Measurements from ENCODE around the gene GPR149. TPM values are rescaled to one million over a fixed set of nuclear protein-coding genes. Genes with fewer than 3 reads are reported as not detected.

Gene GPR149
- total RNA-seq, 5 donors from 2014 or later (not counting 1 experiment from before 2014, with no cell fraction given), result not detected

GRCh38 chr3:154428286-154429206 lies 1.4 kb downstream of the GPR149 start:
- Histone ChIP-seq H3K36me3 (ENCODE audit: control insufficient read depth in 2 of 2, extremely low read depth in 1 of 2, insufficient read depth in 1 of 2, low read length in 1 of 2) (no peaks in the 10 kb centered on the region), H3K4me1 (ENCODE audit: control insufficient read depth in 1 of 2, extremely low read depth in 1 of 2, insufficient read depth in 2 of 2, low read length in 2 of 2) (no peaks in the 10 kb centered on the region), H3K27me3 (replicated peaks in 1 of 2; ENCODE audit: control insufficient read depth in 2 of 2, extremely low read depth in 1 of 2, insufficient read depth in 2 of 2, low read length in 1 of 2) (peaks cover 11 to 20% of the 10 kb centered on the region in 2 experiments), H3K4me3 (ENCODE audit: control insufficient read depth in 1 of 2, extremely low read depth in 1 of 2, low read length in 1 of 2) (no peak overlapping the region), H3K9me3 (no peaks in the 10 kb centered on the region), H3K27ac (ENCODE audit: low read length) (no peak overlapping the region)
- H3K9me3 Mint-ChIP-seq, result no peaks in the 10 kb centered on the region
- ChIA-PET CTCF (no interaction called here), POLR2A (no interaction called here)
- peaks cover 0 to 4% (median 0%) of the 10 kb centered on the region in 3 donors for H3K4me1 Mint-ChIP-seq
- H3K4me3 Mint-ChIP-seq, result no peak overlapping the region
- H3K36me3 Mint-ChIP-seq, result no peaks in the 10 kb centered on the region
- ATAC-seq (replicated peaks in 1 of 4), result no peak
- peaks cover 34 to 45% of the 10 kb centered on the region in 2 donors for H3K27me3 Mint-ChIP-seq
- no peak for DNase-seq
- H3K27ac Mint-ChIP-seq, result no peak overlapping the region
- 11% methylated on average over 55 of the region's 59 CpGs for WGBS (ENCODE audit: insufficient coverage)

DNA sequence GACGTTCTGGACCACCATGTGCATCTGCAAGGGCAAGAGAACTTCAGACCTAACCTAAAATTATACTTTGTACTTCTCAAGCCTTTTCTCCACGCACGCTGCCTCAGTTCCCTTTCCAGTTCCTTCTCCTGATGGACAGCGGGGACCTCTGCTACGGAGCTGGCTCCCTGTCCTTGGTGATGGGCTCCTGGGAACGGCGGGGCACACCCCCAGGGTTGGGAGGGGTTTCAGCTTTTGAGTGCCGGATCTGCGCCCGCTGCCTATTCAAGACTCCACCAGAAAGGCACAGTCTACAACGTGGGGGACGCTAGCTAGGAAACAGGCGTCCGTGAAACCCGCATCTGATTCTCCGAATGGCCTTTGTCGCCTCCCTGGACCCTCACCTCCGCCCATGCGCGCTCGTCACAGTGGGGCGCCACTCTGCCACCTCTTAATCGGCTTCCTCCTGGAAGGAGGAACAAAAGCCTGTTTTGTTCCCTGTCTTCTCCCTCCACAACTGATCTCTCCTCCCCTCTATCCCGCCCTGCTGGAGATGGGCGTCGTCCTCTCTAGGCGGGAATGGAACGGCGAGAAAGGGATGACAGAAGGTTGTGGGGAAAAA lies 2.2 kb downstream of the GPR149 start:
- DNase-seq (no peak), ATAC-seq (replicated peaks in 1 of 4) (no peak)
- Histone ChIP-seq H3K36me3 (ENCODE audit: control insufficient read depth in 2 of 2, extremely low read depth in 1 of 2, insufficient read depth in 1 of 2, low read length in 1 of 2) (no peaks in the 10 kb centered on the region), H3K9me3 (no peaks in the 10 kb centered on the region), H3K4me1 (ENCODE audit: control insufficient read depth in 1 of 2, extremely low read depth in 1 of 2, insufficient read depth in 2 of 2, low read length in 2 of 2) (no peaks in the 10 kb centered on the region), H3K4me3 (ENCODE audit: control insufficient read depth in 1 of 2, extremely low read depth in 1 of 2, low read length in 1 of 2) (no peak overlapping the region), H3K27me3 (replicated peaks in 1 of 2; ENCODE audit: control insufficient read depth in 2 of 2, extremely low read depth in 1 of 2, insufficient read depth in 2 of 2, low read length in 1 of 2) (peaks cover 11 to 20% of the 10 kb centered on the region in 2 experiments), H3K27ac (ENCODE audit: low read length) (no peak overlapping the region)
- WGBS (ENCODE audit: insufficient coverage), result 8% methylated on average over 16 of the region's 29 CpGs
- H3K36me3 Mint-ChIP-seq, result no peaks in the 10 kb centered on the region
- H3K27ac Mint-ChIP-seq, result no peak overlapping the region
- ChIA-PET POLR2A (no interaction called here), CTCF (no interaction called here)
- H3K27me3 Mint-ChIP-seq, result peaks cover 34 to 45% of the 10 kb centered on the region in 2 donors
- peaks cover 0 to 4% (median 0%) of the 10 kb centered on the region in 3 donors for H3K4me1 Mint-ChIP-seq
- no peaks in the 10 kb centered on the region for H3K9me3 Mint-ChIP-seq
- H3K4me3 Mint-ChIP-seq, result no peak overlapping the region

GRCh38 chr3:154422694-154423093 lies 7.3 kb downstream of the GPR149 start:
- no peaks in the 10 kb centered on the region for H3K9me3 ChIP-seq
- ChIA-PET CTCF (no interaction called here), POLR2A (interaction anchor here in 1 of 2 donors (0.7 kb wide), 1 partner anchor 13 kb away, joined by 3 read pairs; no protein-coding TSS in a partner anchor)
- H3K27me3 Mint-ChIP-seq, result peaks cover 12 to 17% of the 10 kb centered on the region in 2 donors
- no peaks in the 10 kb centered on the region for H3K36me3 ChIP-seq (ENCODE audit: control insufficient read depth in 2 of 2, extremely low read depth in 1 of 2, insufficient read depth in 1 of 2, low read length in 1 of 2)
- H3K4me3 Mint-ChIP-seq, result no peak overlapping the region
- H3K27ac ChIP-seq (ENCODE audit: low read length), result no peak overlapping the region
- no peaks in the 10 kb centered on the region for H3K4me1 ChIP-seq (ENCODE audit: control insufficient read depth in 1 of 2, extremely low read depth in 1 of 2, insufficient read depth in 2 of 2, low read length in 2 of 2)
- H3K4me1 Mint-ChIP-seq, result no peaks in the 10 kb centered on the region
- no peaks in the 10 kb centered on the region for H3K36me3 Mint-ChIP-seq
- no peak for DNase-seq
- peaks cover 0 to 4% (median 3%) of the 10 kb centered on the region in 3 donors for H3K9me3 Mint-ChIP-seq
- peaks cover 4 to 7% of the 10 kb centered on the region in 2 experiments for H3K27me3 ChIP-seq (replicated peaks in 1 of 2; ENCODE audit: control insufficient read depth in 2 of 2, extremely low read depth in 1 of 2, insufficient read depth in 2 of 2, low read length in 1 of 2)
- H3K4me3 ChIP-seq (ENCODE audit: control insufficient read depth in 1 of 2, extremely low read depth in 1 of 2, low read length in 1 of 2), result no peak overlapping the region
- no peak for ATAC-seq (replicated peaks in 1 of 4)
- H3K27ac Mint-ChIP-seq, result no peak overlapping the region

DNA sequence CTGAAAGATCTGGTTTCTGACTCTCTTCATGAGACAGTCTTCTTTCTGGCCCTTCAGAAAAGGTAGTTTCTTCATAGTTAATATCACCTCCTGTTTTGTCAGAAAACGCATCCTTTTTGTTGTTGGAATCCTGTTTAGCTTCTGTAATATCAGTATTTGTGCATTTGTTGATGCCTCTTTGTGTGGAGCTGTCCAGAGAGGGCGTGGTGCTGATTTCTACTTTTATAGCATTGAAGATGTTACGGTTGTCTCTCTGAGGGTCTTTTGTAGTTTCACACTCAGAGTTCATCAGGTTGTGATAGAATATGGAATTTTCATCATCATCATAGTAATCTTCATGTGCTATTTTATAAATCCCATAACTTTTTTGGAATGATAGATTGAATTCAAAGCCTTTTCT lies 8.9 kb downstream of the GPR149 start:
- Mint-ChIP-seq H3K4me1 (no peaks in the 10 kb centered on the region), H3K27ac (no peak overlapping the region), H3K27me3 (peaks cover 0 to 5% of the 10 kb centered on the region in 2 donors), H3K9me3 (peaks cover 0 to 9% (median 6%) of the 10 kb centered on the region in 3 donors), H3K4me3 (no peak overlapping the region), H3K36me3 (no peaks in the 10 kb centered on the region)
- CTCF ChIA-PET, result no interaction called here
- ATAC-seq (replicated peaks in 1 of 4) (no peak), DNase-seq (no peak)
- Histone ChIP-seq H3K9me3 (no peaks in the 10 kb centered on the region), H3K4me1 (ENCODE audit: control insufficient read depth in 1 of 2, extremely low read depth in 1 of 2, insufficient read depth in 2 of 2, low read length in 2 of 2) (no peaks in the 10 kb centered on the region), H3K4me3 (ENCODE audit: control insufficient read depth in 1 of 2, extremely low read depth in 1 of 2, low read length in 1 of 2) (no peak overlapping the region), H3K36me3 (ENCODE audit: control insufficient read depth in 2 of 2, extremely low read depth in 1 of 2, insufficient read depth in 1 of 2, low read length in 1 of 2) (no peaks in the 10 kb centered on the region), H3K27me3 (replicated peaks in 1 of 2; ENCODE audit: control insufficient read depth in 2 of 2, extremely low read depth in 1 of 2, insufficient read depth in 2 of 2, low read length in 1 of 2) (no peaks in the 10 kb centered on the region), H3K27ac (ENCODE audit: low read length) (no peak overlapping the region)
- POLR2A ChIA-PET, result no interaction called here
- WGBS (ENCODE audit: insufficient coverage), result 0% methylated on average over 1 of the region's 3 CpGs

GRCh38 chr3:154398084-154398967 lies 31.7 kb downstream of the GPR149 start:
- Histone ChIP-seq H3K36me3 (ENCODE audit: control insufficient read depth in 2 of 2, extremely low read depth in 1 of 2, insufficient read depth in 1 of 2, low read length in 1 of 2) (no peaks in the 10 kb centered on the region), H3K4me1 (ENCODE audit: control insufficient read depth in 1 of 2, extremely low read depth in 1 of 2, insufficient read depth in 2 of 2, low read length in 2 of 2) (no peaks in the 10 kb centered on the region), H3K27ac (ENCODE audit: low read length) (no peak overlapping the region), H3K4me3 (ENCODE audit: control insufficient read depth in 1 of 2, extremely low read depth in 1 of 2, low read length in 1 of 2) (no peak overlapping the region), H3K9me3 (no peaks in the 10 kb centered on the region), H3K27me3 (replicated peaks in 1 of 2; ENCODE audit: control insufficient read depth in 2 of 2, extremely low read depth in 1 of 2, insufficient read depth in 2 of 2, low read length in 1 of 2) (no peaks in the 10 kb centered on the region)
- Mint-ChIP-seq H3K4me1 (no peaks in the 10 kb centered on the region), H3K36me3 (no peaks in the 10 kb centered on the region), H3K27ac (no peak overlapping the region), H3K4me3 (no peak overlapping the region), H3K9me3 (no peaks in the 10 kb centered on the region), H3K27me3 (peaks cover 0 to 15% of the 10 kb centered on the region in 2 donors)
- ChIA-PET CTCF (no interaction called here), POLR2A (no interaction called here)
- no CpG with 5 or more reads among the region's 3 CpGs for WGBS (ENCODE audit: insufficient coverage)
- DNase-seq (no peak), ATAC-seq (replicated peaks in 1 of 4) (no peak)

DNA sequence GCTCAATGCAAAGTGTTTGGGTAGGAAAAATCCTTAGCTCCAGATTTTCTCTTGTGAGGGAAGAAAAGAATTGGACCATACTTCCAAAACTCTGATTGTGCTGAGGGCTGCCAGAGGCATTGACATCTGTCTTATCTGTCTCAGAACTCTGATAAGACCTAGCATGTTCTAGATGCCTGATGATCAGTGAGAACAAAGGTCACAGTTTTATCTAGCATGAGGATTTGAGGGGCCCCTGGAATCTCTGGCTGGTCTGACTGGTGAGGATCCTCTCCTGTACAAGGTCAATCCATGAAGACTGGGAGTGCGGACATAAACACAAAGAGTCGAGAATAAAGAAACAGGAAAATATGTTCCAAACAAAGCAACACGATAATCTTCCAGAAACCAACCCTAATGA lies 40.1 kb downstream of the GPR149 start:
- no peaks in the 10 kb centered on the region for H3K9me3 ChIP-seq
- H3K27ac ChIP-seq (ENCODE audit: low read length), result no peak overlapping the region
- H3K4me3 Mint-ChIP-seq, result no peak overlapping the region
- WGBS (ENCODE audit: insufficient coverage), result no CpG with 5 or more reads among the region's 3 CpGs
- no peaks in the 10 kb centered on the region for H3K36me3 ChIP-seq (ENCODE audit: control insufficient read depth in 2 of 2, extremely low read depth in 1 of 2, insufficient read depth in 1 of 2, low read length in 1 of 2)
- H3K4me1 ChIP-seq (ENCODE audit: control insufficient read depth in 1 of 2, extremely low read depth in 1 of 2, insufficient read depth in 2 of 2, low read length in 2 of 2), result no peaks in the 10 kb centered on the region
- no peaks in the 10 kb centered on the region for H3K36me3 Mint-ChIP-seq
- H3K27me3 ChIP-seq (replicated peaks in 1 of 2; ENCODE audit: control insufficient read depth in 2 of 2, extremely low read depth in 1 of 2, insufficient read depth in 2 of 2, low read length in 1 of 2), result no peaks in the 10 kb centered on the region
- no peak overlapping the region for H3K4me3 ChIP-seq (ENCODE audit: control insufficient read depth in 1 of 2, extremely low read depth in 1 of 2, low read length in 1 of 2)
- H3K9me3 Mint-ChIP-seq, result no peaks in the 10 kb centered on the region
- H3K27ac Mint-ChIP-seq, result no peak overlapping the region
- ChIA-PET CTCF (interaction anchor here in 1 of 2 donors (0.5 kb wide), 1 partner anchor 1092 kb away, joined by 3 read pairs; no protein-coding TSS in a partner anchor), POLR2A (no interaction called here)
- no peak for ATAC-seq (replicated peaks in 1 of 4)
- no peak for DNase-seq
- H3K4me1 Mint-ChIP-seq, result no peaks in the 10 kb centered on the region
- peaks cover 18 to 21% of the 10 kb centered on the region in 2 donors for H3K27me3 Mint-ChIP-seq
